CD4-positive, alpha-beta T cell treated with Interleukin-10 for 1 hour (primary cell): ENCODE results near the gene BMP8A.
"Not testable (repeated sequence)": the region's sequence is repeated elsewhere in the genome, so short reads cannot be mapped to it uniquely, and the experiment has no call there.

Source experiments
- DNase-seq: peaks from one replicate; pipeline ENCODE4 v3.0.0-alpha.2; 2020

The BMP8A gene

GRCh38 chr1:39484564-39484963, 6.9 kb upstream of the BMP8A start:
- DNase-seq, result no peak

DNA sequence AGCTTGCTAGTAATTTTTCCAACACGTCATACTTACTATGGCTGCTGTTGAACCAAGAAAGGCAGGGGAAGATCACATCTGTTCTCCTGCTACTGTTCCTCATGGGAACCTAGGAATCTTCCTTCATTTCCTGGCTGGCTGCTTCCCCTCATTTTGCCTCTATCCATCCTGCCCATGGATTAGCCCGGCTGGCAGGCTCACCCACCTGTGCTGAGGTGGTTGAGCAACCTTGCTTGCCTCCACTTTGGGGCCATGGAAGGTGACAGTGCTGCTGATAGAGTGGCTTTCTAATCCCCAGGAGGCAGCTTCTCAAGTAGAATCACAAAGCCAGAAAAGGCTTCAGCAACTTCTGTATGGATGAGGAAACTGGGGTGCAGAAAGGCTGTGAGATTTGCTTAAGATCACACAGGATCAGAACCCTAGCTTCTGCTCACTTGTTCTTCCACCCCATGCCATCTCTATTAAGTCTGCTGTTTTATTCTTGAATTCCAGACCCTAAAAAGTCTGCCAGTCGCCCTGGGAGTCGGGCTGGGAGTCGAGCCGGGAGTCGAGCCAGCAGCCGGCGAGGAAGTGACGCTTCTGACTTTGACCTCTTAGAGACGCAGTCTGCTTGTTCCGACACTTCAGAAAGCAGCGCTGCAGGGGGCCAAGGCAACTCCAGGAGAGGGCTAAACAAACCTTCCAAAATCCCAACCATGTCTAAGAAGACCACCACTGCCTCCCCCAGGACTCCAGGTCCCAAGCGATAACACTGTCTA, 6.2 kb upstream of the BMP8A start:
- DNase-seq, result no peak

- no peak for DNase-seq
These were observed 3.4 kb upstream of the BMP8A start for GRCh38 chr1:39488012-39488545.

- DNase-seq, result no peak
These were observed 2.5 kb upstream of the BMP8A start for GRCh38 chr1:39488793-39489566.

GRCh38 chr1:39489567-39490239, 1.7 kb upstream of the BMP8A start:
- DNase-seq, result no peak

GRCh38 chr1:39490596-39491145, 765 bp upstream of the BMP8A start:
- DNase-seq, result no peak

GRCh38 chr1:39492118-39493042, 944 bp downstream of the BMP8A start:
- not testable (repeated sequence) for DNase-seq

- not testable (repeated sequence) for DNase-seq
These were observed 1.8 kb downstream of the BMP8A start for GRCh38 chr1:39493043-39493810.

DNA sequence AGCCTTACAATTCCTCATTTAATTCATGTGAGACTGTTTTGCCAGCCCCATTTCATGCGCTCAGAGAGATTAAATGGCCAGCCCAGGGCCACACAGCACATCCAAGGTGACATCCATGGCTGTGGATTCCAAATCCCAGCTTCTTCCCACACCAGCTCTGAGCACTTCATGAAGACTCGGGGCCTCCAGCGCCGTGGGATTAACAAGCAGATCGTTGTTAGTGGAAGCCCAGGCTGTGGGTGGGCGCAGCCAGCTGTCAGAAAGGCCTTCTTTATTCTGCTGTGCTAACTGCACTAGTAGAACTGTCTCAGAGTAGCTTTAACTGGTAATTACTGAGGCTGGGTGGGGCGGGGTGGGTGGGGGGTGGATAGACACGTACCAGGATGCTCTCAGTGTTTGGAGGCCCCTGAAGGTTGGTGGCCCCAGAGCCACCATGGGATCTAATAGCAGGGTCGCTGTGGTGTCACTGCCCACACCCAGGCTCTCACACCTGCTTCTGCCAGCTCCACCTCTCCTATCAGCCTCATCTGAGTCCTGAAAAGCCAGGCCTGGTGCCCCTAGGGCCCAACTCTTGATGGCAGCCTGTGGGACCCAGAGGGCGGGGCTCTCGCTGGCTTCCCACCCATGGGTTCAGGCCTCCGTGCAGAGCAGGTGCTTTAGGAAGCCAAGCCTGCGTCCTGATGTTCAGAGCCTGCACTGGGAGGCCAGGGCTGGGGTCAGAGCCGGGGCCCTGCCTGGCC, 3.4 kb downstream of the BMP8A start:
- DNase-seq, result no peak

DNA sequence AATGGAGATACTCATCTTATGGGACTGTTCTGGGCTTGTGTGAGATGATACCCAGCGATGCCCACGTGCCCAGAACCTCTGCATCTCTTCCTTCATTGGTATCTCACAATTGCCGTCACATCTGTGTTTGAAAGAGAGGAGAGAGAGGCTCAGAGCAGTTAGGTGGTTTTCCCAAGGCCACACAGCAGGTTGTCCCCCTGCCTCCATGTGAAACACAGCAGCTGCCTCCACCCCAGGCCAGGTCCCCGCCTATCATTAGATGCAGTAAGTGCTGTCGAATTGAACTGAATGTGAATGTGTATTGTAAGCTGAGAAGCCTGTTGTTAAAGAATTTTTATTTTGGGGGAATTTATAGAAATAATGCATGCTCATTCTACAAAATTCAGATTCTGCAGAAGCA, 5.1 kb downstream of the BMP8A start:
- not testable (repeated sequence) for DNase-seq

GRCh38 chr1:39497585-39497984, 6.1 kb downstream of the BMP8A start:
- no peak for DNase-seq

DNA sequence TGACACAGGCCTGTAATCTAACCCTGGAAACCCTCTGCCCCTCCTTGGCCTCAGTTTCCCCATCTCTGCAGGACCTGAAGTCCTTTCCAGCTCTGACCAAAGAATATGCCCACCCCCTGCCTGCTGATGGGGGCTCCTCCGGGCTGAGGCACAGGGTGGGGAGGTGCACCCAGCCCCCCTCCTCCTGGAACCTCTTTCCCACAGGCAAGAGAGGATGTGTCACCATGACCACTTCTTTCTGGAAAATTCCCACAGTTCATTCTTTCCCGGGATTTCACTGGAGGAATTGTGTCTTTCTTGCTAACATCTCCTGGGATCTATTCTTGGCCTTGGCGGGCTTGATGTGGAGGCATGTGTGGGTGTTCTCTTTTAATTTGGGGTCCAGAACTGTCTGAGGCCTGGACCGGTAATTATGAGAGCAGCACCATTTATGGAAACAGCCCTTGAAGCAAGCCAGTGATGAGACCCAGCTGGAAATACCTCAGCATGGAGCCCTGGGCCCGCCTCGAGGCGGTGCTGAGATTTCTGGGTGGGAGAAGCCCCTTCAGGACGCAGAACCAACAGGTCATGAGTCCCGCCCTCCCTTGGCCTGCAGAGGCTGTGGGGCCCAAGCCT, 6.8 kb downstream of the BMP8A start:
- DNase-seq, result not testable (repeated sequence)

- not testable (repeated sequence) for DNase-seq
These were observed 7.4 kb downstream of the BMP8A start for GRCh38 chr1:39498821-39499220.

GRCh38 chr1:39499668-39500067, 8.2 kb downstream of the BMP8A start:
- DNase-seq, result no peak

- no peak for DNase-seq
These were observed 9.5 kb downstream of the BMP8A start for GRCh38 chr1:39500862-39501389.

DNA sequence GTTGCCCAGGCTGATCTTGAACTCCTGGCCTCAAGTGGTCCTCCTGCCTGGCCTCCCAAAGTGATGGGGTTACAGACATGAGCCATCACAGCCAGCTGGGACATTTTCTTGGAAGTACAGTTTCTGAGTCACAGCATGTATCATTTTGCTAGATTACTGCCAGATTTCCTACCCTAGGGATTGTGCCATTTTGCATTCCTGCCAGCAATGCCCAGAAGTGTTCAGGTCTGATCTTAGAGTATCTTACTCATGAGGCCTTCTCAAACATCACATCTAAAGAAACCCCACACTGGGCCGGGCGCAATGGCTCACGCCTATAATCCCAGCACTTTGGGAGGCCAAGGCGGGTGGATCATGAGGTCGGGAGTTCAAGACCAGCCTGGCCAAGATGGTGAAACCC, 10.2 kb downstream of the BMP8A start:
- DNase-seq, result no peak

DNA sequence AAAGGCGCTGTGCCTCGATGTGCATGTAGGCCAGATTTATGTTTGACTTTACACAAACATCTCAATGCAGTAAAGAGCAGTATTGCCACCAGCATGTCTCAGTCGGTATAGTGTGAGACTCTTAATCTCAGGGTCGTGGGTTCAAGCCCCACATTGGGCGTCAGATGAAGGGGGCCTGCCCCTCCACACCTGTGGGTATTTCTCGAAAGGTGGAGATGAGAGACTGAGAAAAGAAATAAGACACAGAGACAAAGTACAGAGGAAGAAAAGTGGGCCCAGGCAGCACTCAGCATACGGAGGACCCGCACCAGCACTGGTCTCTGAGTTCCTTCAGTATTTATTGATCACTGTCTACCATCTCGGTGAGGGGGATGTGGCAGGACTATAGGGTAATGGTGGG, 13.0 kb downstream of the BMP8A start:
- not testable (repeated sequence) for DNase-seq

DNA sequence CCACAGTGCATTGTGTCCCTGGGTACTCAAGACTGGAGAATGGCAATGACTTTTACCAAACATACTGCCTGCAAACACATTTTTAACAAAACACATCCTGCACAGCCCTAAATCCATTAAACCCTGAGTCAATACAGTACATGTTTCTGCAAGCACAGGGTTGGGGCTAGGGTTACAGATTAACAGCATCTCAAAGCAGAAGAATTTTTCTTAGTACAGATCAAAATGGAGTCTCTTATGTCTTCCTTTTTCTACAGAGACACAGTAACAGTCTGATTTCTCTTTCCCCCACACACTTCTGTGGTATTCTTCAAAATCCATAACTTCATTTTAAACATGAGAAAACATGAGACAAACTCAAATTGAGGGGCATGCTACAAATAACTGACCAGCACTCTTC, 13.9 kb downstream of the BMP8A start:
- no peak for DNase-seq

DNA sequence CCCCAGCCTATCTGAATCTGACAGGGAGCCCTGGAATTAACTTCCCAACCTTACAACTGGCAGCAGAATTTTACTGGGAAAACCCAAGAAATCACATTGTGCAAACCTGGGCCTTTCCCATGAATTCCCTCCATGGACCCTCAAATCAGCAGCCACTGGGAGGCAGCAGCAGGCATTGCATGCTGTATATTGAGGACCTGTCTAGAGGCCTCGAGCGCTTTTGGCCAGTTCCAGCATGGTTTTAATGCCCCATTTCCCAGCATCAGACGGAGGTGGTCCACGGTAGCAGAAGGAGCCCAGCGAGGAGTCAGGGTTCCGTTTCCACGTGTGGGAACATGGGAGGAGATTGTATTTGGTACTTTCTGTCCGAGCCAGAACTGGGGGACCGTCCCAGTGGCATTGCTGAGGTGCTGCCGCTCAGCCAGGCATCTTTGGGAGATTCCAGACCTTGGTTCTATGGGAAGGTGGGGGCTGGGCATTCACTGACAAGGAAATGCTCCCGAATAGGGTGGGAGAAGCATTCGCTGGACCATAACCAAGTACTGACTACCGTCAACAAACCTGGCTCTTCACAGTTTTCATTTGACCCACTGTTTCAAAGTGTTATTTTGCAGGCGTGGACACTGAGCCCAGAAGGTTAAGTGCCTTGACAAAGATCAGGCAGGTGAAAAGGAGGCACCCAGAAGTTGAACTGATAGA, 15.9 kb downstream of the BMP8A start:
- DNase-seq, result no peak
